GM19324 (cell line): ENCODE results near the gene CABP1.

Experiments
- ATAC-seq: cut with Tn5 transposase; IDR thresholded peaks from one replicate; pipeline ENCODE4 v1.9.1; 2021; ENCODE audit warnings: mild to moderate bottlenecking, moderate library complexity; ENCODE audit not compliant: unreplicated experiment, low FRiP score

Gene CABP1

GRCh38 chr12:120630104-120630892 lies 10.1 kb upstream of the CABP1 start:
- no peak for ATAC-seq

GRCh38 chr12:120631097-120631496 lies 9.3 kb upstream of the CABP1 start:
- no peak for ATAC-seq

GRCh38 chr12:120640861-120641833 lies 721 bp downstream of the CABP1 start:
- no peak for ATAC-seq

GRCh38 chr12:120642121-120642520 lies 1.7 kb downstream of the CABP1 start:
- ATAC-seq = no peak

GRCh38 chr12:120642826-120643225 lies 2.4 kb downstream of the CABP1 start:
- no peak for ATAC-seq

GRCh38 chr12:120643574-120643973 lies 3.1 kb downstream of the CABP1 start:
- ATAC-seq = no peak

GRCh38 chr12:120646044-120646443 lies 5.6 kb downstream of the CABP1 start:
- ATAC-seq = no peak

- ATAC-seq = no peak
Measured at GRCh38 chr12:120647375-120647755, 6.9 kb downstream of the CABP1 start.

- ATAC-seq = no peak
Measured at GRCh38 chr12:120649442-120650232, 9.2 kb downstream of the CABP1 start.

GRCh38 chr12:120650233-120650690 lies 9.8 kb downstream of the CABP1 start:
- ATAC-seq = no peak

- ATAC-seq = no peak
Measured at GRCh38 chr12:120651821-120652220, 11.4 kb downstream of the CABP1 start.

- no peak for ATAC-seq
Measured at GRCh38 chr12:120652656-120653435, 12.4 kb downstream of the CABP1 start.

- no peak for ATAC-seq
Measured at GRCh38 chr12:120653611-120654010, 13.2 kb downstream of the CABP1 start.

GRCh38 chr12:120654656-120655055 lies 14.2 kb downstream of the CABP1 start:
- ATAC-seq = no peak

GRCh38 chr12:120656008-120656407 lies 15.6 kb downstream of the CABP1 start:
- ATAC-seq = no peak

GRCh38 chr12:120658286-120659150 lies 18.1 kb downstream of the CABP1 start:
- ATAC-seq = no peak

- ATAC-seq = no peak
Measured at GRCh38 chr12:120659151-120659525, 18.7 kb downstream of the CABP1 start.

- no peak for ATAC-seq
Measured at GRCh38 chr12:120661432-120661831, 21.0 kb downstream of the CABP1 start.

GRCh38 chr12:120662879-120663278 lies 22.5 kb downstream of the CABP1 start:
- no peak for ATAC-seq
